HAP-1 (cell line): ENCODE data around the gene SPSB4.
A peak's percentile ranks its signal among the peaks of the same experiment; 100 is the strongest.

Experiments used
- DNase-seq, 2 experiments: peaks; one replicate each; pipeline ENCODE4 v3.0.0-alpha.2; 2016 to 2020; ENCODE audit warnings: low spot score in 2 of 2
- H3K27me3 ChIP-seq: fragments of 250-450 bp; sonication (Bioruptor Pico); 2 replicates; pipeline ENCODE4 v1.5.1; 2020; ENCODE audit warnings: low read depth, mild to moderate bottlenecking, moderate library complexity
- H3K36me3 ChIP-seq: fragments of 250-450 bp; sonication (Bioruptor Pico); replicated peaks from 2 replicates; pipeline ENCODE4 v1.5.1; 2020; ENCODE audit warnings: mild to moderate bottlenecking
- H3K4me1 ChIP-seq: fragments of 250-450 bp; sonication (Bioruptor Pico); 2 replicates; pipeline ENCODE4 v1.5.1; 2020; ENCODE audit warnings: mild to moderate bottlenecking
- H3K4me3 ChIP-seq: fragments of 250-450 bp; sonication (Bioruptor Pico); 2 replicates; pipeline ENCODE4 v1.5.1; 2020; ENCODE audit warnings: mild to moderate bottlenecking, moderate library complexity
- H3K9me3 ChIP-seq: fragments of 250-450 bp; sonication (Bioruptor Pico); 2 replicates; pipeline ENCODE4 v1.5.1; 2020; ENCODE audit warnings: mild to moderate bottlenecking, moderate library complexity
- in situ Hi-C: fragments of 300-500 bp; cut with MboI; formaldehyde crosslinking; loops from 3 replicates; pipeline ENCODE4 v1.14.3; 2020; ENCODE audit warnings: low sequenced_read_pairs, inconsistent platforms, mixed read lengths

Gene SPSB4

GRCh38 chr3:141039589-141039988 is 11.6 kb upstream of the SPSB4 start:
- DNase-seq, result no peak
- peaks cover 10% of the 10 kb centered on the region for H3K27me3 ChIP-seq

GRCh38 chr3:141044695-141045641 is 6.2 kb upstream of the SPSB4 start:
- H3K36me3 ChIP-seq, result no peaks in the 10 kb centered on the region
- H3K4me1 ChIP-seq, result no peaks in the 10 kb centered on the region
- no peaks in the 10 kb centered on the region for H3K9me3 ChIP-seq
- peaks cover 12% of the 10 kb centered on the region for H3K27me3 ChIP-seq
- DNase-seq, result no peak
- in situ Hi-C loops, result no loop called here
- H3K4me3 ChIP-seq, result no peak overlapping the region

More at GRCh38 chr3:141039589-141039988, 11.6 kb upstream of the SPSB4 start:
- in situ Hi-C loops, result no loop called here
- no peak overlapping the region for H3K4me3 ChIP-seq
- H3K9me3 ChIP-seq, result no peaks in the 10 kb centered on the region
- H3K4me1 ChIP-seq, result no peaks in the 10 kb centered on the region
- no peaks in the 10 kb centered on the region for H3K36me3 ChIP-seq

GRCh38 chr3:141045849-141046248 is 5.3 kb upstream of the SPSB4 start:
- in situ Hi-C loops, result no loop called here
- Histone ChIP-seq H3K36me3 (no peaks in the 10 kb centered on the region), H3K4me3 (no peak overlapping the region), H3K4me1 (no peaks in the 10 kb centered on the region), H3K9me3 (no peaks in the 10 kb centered on the region), H3K27me3 (peaks cover 14% of the 10 kb centered on the region)
- no peak for DNase-seq

- peaks cover 8% of the 10 kb centered on the region for H3K27me3 ChIP-seq
- H3K36me3 ChIP-seq, result no peaks in the 10 kb centered on the region
- H3K4me1 ChIP-seq, result no peaks in the 10 kb centered on the region
- H3K4me3 ChIP-seq, result no peak overlapping the region
- H3K9me3 ChIP-seq, result no peaks in the 10 kb centered on the region
- DNase-seq, result no peak
- in situ Hi-C loops, result no loop called here
Measured at GRCh38 chr3:141047168-141047567, 4.0 kb upstream of the SPSB4 start.

GRCh38 chr3:141049681-141050080 is 1.5 kb upstream of the SPSB4 start:
- in situ Hi-C loops, result no loop called here
- H3K4me1 ChIP-seq, result no peaks in the 10 kb centered on the region
- H3K9me3 ChIP-seq, result no peaks in the 10 kb centered on the region
- H3K4me3 ChIP-seq, result no peak overlapping the region
- peaks cover 8% of the 10 kb centered on the region for H3K27me3 ChIP-seq
- no peaks in the 10 kb centered on the region for H3K36me3 ChIP-seq
- peak in 1 of 2 experiments; percentile 48 for DNase-seq

- peaks cover 8% of the 10 kb centered on the region for H3K27me3 ChIP-seq
- peak; percentile 5 to 54 for DNase-seq
- in situ Hi-C loops, result no loop called here
- no peaks in the 10 kb centered on the region for H3K9me3 ChIP-seq
- H3K36me3 ChIP-seq, result no peaks in the 10 kb centered on the region
- H3K4me3 ChIP-seq, result peak overlapping the region; percentile 45
- H3K4me1 ChIP-seq, result no peaks in the 10 kb centered on the region
Measured at GRCh38 chr3:141051443-141052200, 475 bp downstream of the SPSB4 start.

- no peaks in the 10 kb centered on the region for H3K9me3 ChIP-seq
- peak overlapping the region; percentile 45 for H3K4me3 ChIP-seq
- in situ Hi-C loops, result no loop called here
- peaks cover 8% of the 10 kb centered on the region for H3K27me3 ChIP-seq
- peak; percentile 13 to 53 for DNase-seq
- H3K36me3 ChIP-seq, result no peaks in the 10 kb centered on the region
- no peaks in the 10 kb centered on the region for H3K4me1 ChIP-seq
Measured at GRCh38 chr3:141052201-141053069, 1.3 kb downstream of the SPSB4 start.

GRCh38 chr3:141055136-141055535 is 4.0 kb downstream of the SPSB4 start:
- DNase-seq, result no peak
- Histone ChIP-seq H3K4me3 (no peak overlapping the region), H3K36me3 (no peaks in the 10 kb centered on the region), H3K9me3 (no peaks in the 10 kb centered on the region), H3K27me3 (peaks cover 4% of the 10 kb centered on the region), H3K4me1 (no peaks in the 10 kb centered on the region)
- in situ Hi-C loops, result no loop called here

- H3K4me3 ChIP-seq, result no peak overlapping the region
- peaks cover 4% of the 10 kb centered on the region; the same call in 1 of the 2 replicates for H3K27me3 ChIP-seq
- H3K9me3 ChIP-seq, result no peaks in the 10 kb centered on the region
- H3K36me3 ChIP-seq, result no peaks in the 10 kb centered on the region
- no peak for DNase-seq
- no peaks in the 10 kb centered on the region for H3K4me1 ChIP-seq
- in situ Hi-C loops, result no loop called here
Measured at GRCh38 chr3:141055536-141056445, 4.6 kb downstream of the SPSB4 start.

GRCh38 chr3:141056751-141057171 is 5.6 kb downstream of the SPSB4 start:
- no peak overlapping the region for H3K4me3 ChIP-seq
- H3K27me3 ChIP-seq, result peaks cover 4% of the 10 kb centered on the region; the same call in 1 of the 2 replicates
- no peak for DNase-seq
- H3K4me1 ChIP-seq, result no peaks in the 10 kb centered on the region
- no peaks in the 10 kb centered on the region for H3K36me3 ChIP-seq
- in situ Hi-C loops, result no loop called here
- H3K9me3 ChIP-seq, result no peaks in the 10 kb centered on the region

- no peaks in the 10 kb centered on the region for H3K4me1 ChIP-seq
- in situ Hi-C loops, result no loop called here
- no peaks in the 10 kb centered on the region for H3K9me3 ChIP-seq
- peaks cover under 1% of the 10 kb centered on the region; the same call in 1 of the 2 replicates for H3K27me3 ChIP-seq
- DNase-seq, result no peak
- H3K36me3 ChIP-seq, result no peaks in the 10 kb centered on the region
- H3K4me3 ChIP-seq, result no peak overlapping the region
Measured at GRCh38 chr3:141057436-141057835, 6.3 kb downstream of the SPSB4 start.

GRCh38 chr3:141057946-141058800 is 7.0 kb downstream of the SPSB4 start:
- no peaks in the 10 kb centered on the region for H3K9me3 ChIP-seq
- H3K4me3 ChIP-seq, result no peak overlapping the region
- H3K36me3 ChIP-seq, result no peaks in the 10 kb centered on the region
- no peaks in the 10 kb centered on the region; the same call in 1 of the 2 replicates for H3K27me3 ChIP-seq
- no peaks in the 10 kb centered on the region for H3K4me1 ChIP-seq
- DNase-seq, result no peak
- in situ Hi-C loops, result no loop called here
